Transverse colon (tissue), 3 donors: ENCODE results near the gene ERC2.

Source experiments
- EP300 ChIP-seq: sonication (generic); formaldehyde crosslinking; IDR thresholded peaks from one replicate; pipeline ENCODE4 v1.6.1; 2017; ENCODE audit warnings: antibody characterized with exemption, low read depth
- POLR2A ChIP-seq: fragments of 450-650 bp; IDR thresholded peaks from one replicate; pipeline ENCODE4 v1.6.1; 2016; ENCODE audit warnings: antibody characterized with exemption, mild to moderate bottlenecking, moderate library complexity
- TF ChIP-seq, protein P1 (sequence below), 5 experiments: fragments of 200-600 bp in 3 of 5; fragments of 450-650 bp in 2 of 5; sonication (generic) in 3 of 5; IDR thresholded peaks; 1 replicate in 2 of 5; 2 replicates in 3 of 5; pipeline ENCODE4 v1.5.1; 2016 to 2017; ENCODE audit warnings: antibody characterized with exemption in 5 of 5, inconsistent platforms in 3 of 5, mild to moderate bottlenecking in 2 of 5, moderate library complexity in 1 of 5

DNA sequence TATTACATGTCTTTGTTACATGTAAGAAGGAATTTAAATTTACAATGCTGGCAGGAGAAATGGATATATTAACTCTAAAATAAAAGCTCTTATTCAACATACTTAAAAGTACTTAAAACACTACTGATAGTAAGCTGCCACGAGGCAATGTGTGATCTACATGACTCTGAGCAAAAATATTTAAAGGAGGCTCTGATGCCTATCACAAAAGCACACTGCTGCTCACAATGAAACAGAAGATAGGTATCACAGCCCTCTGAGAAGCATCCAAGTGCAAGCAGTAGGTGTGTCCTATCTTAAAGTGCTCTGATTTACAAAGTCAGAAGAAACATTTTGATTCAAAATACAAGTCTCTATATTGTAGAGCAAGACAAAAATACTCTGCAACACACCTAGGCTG, 610.0 kb downstream of the ERC2 start:
- no peak for TF ChIP-seq POLR2A
- TF ChIP-seq, protein P1, sequence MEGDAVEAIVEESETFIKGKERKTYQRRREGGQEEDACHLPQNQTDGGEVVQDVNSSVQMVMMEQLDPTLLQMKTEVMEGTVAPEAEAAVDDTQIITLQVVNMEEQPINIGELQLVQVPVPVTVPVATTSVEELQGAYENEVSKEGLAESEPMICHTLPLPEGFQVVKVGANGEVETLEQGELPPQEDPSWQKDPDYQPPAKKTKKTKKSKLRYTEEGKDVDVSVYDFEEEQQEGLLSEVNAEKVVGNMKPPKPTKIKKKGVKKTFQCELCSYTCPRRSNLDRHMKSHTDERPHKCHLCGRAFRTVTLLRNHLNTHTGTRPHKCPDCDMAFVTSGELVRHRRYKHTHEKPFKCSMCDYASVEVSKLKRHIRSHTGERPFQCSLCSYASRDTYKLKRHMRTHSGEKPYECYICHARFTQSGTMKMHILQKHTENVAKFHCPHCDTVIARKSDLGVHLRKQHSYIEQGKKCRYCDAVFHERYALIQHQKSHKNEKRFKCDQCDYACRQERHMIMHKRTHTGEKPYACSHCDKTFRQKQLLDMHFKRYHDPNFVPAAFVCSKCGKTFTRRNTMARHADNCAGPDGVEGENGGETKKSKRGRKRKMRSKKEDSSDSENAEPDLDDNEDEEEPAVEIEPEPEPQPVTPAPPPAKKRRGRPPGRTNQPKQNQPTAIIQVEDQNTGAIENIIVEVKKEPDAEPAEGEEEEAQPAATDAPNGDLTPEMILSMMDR (IDR thresholded peaks at IDR 0.05): no peak
- no peak for TF ChIP-seq EP300
